ENCODE measurements around the gene PILRA. TPM values are rescaled to one million over a fixed set of nuclear protein-coding genes. Genes with fewer than 3 reads are reported as not detected.

Gene PILRA
- total RNA-seq, 1 donor from 2014 or later = 5.3 TPM

DNA sequence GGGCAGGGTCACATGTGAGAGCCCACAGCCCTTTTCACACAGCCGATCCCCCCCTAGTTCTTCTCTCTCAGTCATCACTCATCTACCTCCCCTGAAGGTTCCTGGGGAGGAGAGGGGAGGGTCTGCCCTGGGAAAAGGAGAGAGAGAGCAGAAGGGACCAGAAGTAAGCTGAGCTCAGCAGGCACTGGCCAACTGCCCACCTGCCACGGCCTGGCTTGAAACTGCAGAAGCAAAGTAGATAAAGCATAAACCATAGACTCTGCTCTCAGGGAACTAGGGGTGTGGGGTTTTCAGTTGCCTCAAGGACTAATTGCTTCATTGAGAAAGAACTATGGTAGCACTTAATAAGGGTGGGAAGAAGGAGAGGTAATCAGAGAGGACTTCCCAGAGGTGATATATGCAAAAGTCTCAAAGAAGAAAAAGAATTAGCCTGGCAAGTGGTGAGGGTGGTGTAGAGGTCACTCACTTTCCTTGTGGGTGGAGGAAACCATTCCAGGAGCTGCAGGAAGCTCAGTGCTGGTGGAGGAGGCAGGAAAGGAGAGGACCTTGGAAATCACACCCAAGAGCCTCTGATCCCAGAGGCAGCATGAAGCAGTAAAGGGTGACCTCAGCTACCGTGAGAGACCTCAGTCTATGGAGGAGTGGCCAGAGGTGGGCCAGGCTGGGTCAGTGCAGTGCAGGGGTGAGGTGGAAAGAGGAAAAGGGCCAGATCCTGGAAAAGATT lies 17.2 kb downstream of the PILRA start:
- Mint-ChIP-seq H3K4me3 (ENCODE audit: low read depth) (no peak overlapping the region), H3K27ac (peak overlapping the region; percentile 10), H3K27me3 (peaks cover 31% of the 10 kb centered on the region), H3K4me1 (ENCODE audit: low read depth) (peaks cover 4% of the 10 kb centered on the region), H3K9me3 (ENCODE audit: low read depth) (no peaks in the 10 kb centered on the region), H3K36me3 (ENCODE audit: insufficient read depth) (no peaks in the 10 kb centered on the region)
- TF ChIP-seq, protein P1, sequence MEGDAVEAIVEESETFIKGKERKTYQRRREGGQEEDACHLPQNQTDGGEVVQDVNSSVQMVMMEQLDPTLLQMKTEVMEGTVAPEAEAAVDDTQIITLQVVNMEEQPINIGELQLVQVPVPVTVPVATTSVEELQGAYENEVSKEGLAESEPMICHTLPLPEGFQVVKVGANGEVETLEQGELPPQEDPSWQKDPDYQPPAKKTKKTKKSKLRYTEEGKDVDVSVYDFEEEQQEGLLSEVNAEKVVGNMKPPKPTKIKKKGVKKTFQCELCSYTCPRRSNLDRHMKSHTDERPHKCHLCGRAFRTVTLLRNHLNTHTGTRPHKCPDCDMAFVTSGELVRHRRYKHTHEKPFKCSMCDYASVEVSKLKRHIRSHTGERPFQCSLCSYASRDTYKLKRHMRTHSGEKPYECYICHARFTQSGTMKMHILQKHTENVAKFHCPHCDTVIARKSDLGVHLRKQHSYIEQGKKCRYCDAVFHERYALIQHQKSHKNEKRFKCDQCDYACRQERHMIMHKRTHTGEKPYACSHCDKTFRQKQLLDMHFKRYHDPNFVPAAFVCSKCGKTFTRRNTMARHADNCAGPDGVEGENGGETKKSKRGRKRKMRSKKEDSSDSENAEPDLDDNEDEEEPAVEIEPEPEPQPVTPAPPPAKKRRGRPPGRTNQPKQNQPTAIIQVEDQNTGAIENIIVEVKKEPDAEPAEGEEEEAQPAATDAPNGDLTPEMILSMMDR (IDR thresholded peaks at IDR 0.05; ENCODE audit: unreplicated experiment) = no peak
- DNase-seq (ENCODE audit: low spot score, unreplicated experiment) = no peak

DNA sequence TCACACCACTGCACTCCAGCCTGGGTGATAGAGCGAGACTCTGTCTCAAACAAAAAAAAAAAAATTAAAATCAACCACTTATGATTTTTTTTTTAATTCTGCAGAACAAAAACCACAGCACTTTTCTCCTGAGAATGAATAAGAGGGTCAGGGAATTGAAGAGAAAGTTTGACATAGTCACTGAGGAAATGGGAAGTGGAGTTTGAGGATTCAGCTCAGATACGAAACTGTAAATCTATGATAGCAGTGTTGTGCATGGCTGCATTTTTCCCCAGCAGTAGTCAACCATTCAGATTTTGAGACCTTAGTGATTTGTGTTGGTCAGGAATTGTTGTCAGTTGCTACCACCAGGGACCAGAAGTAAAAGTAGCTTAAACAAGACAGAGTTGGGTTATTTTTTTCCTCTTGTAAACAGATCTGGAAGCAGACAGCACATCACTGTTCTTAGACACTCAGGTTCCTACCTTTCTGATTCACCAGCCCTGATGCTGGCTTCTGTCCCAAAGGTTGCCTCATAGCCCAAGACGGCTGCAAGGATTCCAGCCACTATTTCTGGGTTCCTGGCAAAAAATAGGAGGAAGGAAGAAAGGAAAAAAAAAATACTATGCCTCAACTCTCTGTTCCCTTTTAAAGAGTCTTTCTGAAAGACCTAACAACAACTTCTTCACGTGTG lies 20.1 kb downstream of the PILRA start:
- H3K27ac Mint-ChIP-seq = no peak overlapping the region
- H3K27me3 Mint-ChIP-seq = peaks cover 39% of the 10 kb centered on the region
- H3K4me3 Mint-ChIP-seq (ENCODE audit: low read depth) = no peak overlapping the region
- H3K4me1 Mint-ChIP-seq (ENCODE audit: low read depth) = peaks cover 6% of the 10 kb centered on the region
- no peaks in the 10 kb centered on the region for H3K36me3 Mint-ChIP-seq (ENCODE audit: insufficient read depth)
- DNase-seq (ENCODE audit: low spot score, unreplicated experiment) = no peak
- TF ChIP-seq, protein P1 (IDR thresholded peaks at IDR 0.05; ENCODE audit: unreplicated experiment) = no peak
- H3K9me3 Mint-ChIP-seq (ENCODE audit: low read depth) = no peaks in the 10 kb centered on the region

DNA sequence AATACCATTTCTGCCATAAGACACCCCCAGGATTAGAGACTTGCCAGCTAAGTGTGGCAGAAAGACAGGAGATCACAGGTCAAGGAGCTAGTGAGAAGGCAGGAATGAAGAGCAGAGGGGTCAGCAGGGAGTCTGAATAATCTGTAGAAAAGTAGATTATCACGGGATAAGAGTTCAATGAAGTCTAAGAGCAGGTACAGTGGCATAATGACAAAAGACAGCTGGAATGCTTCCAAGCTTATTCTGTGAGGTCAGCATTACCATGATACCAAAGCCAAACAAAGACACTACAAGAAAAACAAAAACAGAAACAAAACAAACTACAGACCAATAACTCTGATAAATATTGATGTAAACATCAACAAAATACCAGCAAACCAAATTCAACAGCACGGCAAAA lies 20.8 kb downstream of the PILRA start:
- Mint-ChIP-seq H3K27ac (no peak overlapping the region), H3K36me3 (ENCODE audit: insufficient read depth) (no peaks in the 10 kb centered on the region), H3K27me3 (peaks cover 42% of the 10 kb centered on the region), H3K4me1 (ENCODE audit: low read depth) (peaks cover 6% of the 10 kb centered on the region), H3K9me3 (ENCODE audit: low read depth) (no peaks in the 10 kb centered on the region), H3K4me3 (ENCODE audit: low read depth) (no peak overlapping the region)
- TF ChIP-seq, protein P1 (IDR thresholded peaks at IDR 0.05; ENCODE audit: unreplicated experiment) = no peak
- DNase-seq (ENCODE audit: low spot score, unreplicated experiment) = no peak

DNA sequence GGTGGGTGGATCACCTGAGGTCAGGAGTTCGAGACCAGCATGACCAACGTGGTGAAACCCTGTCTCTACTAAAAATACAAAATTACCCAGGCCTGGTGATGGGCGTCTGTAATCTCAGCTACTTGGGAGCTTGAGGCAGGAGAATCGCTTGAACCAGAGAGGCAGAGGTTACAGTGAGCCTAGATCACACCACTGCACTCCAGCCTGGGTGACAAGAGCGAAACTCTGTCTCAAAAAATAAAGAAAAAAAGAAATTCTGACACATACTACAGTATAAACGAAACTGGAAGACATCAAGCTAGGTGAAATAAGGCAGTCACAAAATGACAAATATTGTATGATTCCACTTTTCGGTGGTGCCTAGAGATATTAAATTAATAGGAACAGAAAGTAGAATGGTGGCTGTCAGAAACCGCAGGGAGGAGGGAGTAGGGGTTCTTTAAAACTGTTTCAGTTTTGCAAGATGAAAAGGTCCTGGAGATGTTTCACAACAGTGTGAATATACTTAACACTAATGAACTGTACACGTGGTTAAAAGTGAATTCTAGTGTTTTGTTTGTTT lies 23.2 kb downstream of the PILRA start:
- no peaks in the 10 kb centered on the region for H3K9me3 Mint-ChIP-seq (ENCODE audit: low read depth)
- TF ChIP-seq, protein P1 (IDR thresholded peaks at IDR 0.05; ENCODE audit: unreplicated experiment) = no peak
- H3K36me3 Mint-ChIP-seq (ENCODE audit: insufficient read depth) = no peaks in the 10 kb centered on the region
- peaks cover 43% of the 10 kb centered on the region for H3K27me3 Mint-ChIP-seq
- DNase-seq (ENCODE audit: low spot score, unreplicated experiment) = no peak
- no peak overlapping the region for H3K27ac Mint-ChIP-seq
- H3K4me1 Mint-ChIP-seq (ENCODE audit: low read depth) = peaks cover 2% of the 10 kb centered on the region
- no peak overlapping the region for H3K4me3 Mint-ChIP-seq (ENCODE audit: low read depth)

DNA sequence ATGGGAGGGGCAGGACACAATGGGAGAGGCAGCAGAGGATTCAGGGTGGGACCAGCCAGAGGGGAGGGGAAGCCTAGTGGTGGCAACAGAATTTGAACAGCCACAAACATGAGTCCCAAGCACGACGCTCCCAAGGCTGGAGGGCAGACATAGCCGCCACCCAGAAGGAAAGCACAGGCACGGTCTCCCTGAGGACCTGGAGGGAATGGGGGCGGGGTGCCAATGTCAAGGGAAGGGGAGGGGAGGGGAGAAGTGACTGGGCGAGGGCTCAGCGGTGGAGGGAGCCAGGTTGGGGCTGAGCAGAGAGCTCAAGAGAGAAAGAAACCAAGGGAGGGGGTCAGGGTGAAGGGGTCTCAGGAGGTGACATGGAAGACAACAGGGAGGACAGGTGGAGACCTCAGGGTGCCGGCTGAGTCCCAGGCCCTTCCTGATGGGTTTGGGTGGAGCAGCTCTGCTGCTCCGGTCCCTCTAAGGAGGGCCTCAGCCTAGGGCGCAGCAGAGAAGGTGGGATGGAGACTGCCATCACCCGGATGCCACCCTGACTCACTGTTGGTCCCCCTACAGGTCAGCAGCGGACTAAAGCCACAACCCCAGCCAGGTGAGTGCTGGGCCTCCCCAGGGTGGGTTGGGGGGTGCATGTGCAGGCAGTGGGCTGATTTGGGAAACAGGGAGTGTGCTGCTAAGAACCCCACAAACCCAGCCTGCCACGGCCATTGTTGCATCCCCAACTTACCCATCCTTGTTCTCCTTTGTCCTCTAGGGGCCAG lies 24.2 kb downstream of the PILRA start:
- H3K9me3 Mint-ChIP-seq (ENCODE audit: low read depth) = no peaks in the 10 kb centered on the region
- peaks cover 2% of the 10 kb centered on the region for H3K4me1 Mint-ChIP-seq (ENCODE audit: low read depth)
- H3K4me3 Mint-ChIP-seq (ENCODE audit: low read depth) = no peak overlapping the region
- H3K27ac Mint-ChIP-seq = no peak overlapping the region
- no peaks in the 10 kb centered on the region for H3K36me3 Mint-ChIP-seq (ENCODE audit: insufficient read depth)
- TF ChIP-seq, protein P1 (IDR thresholded peaks at IDR 0.05; ENCODE audit: unreplicated experiment) = peak; percentile 16
- peaks cover 49% of the 10 kb centered on the region for H3K27me3 Mint-ChIP-seq
- no peak for DNase-seq (ENCODE audit: low spot score, unreplicated experiment)
